Central memory CD8-positive, alpha-beta T cell (primary cell): ENCODE measurements around the gene MUC13.

Experiments used
- ATAC-seq: fragments of 150-1000 bp; cut with Tn5 transposase; replicated peaks from 2 replicates; pipeline ENCODE4 v1.10.0; 2022; ENCODE audit warnings: mild to moderate bottlenecking, moderate FRiP score, moderate number of reproducible peaks; ENCODE audit not compliant: poor library complexity, severe bottlenecking; ENCODE audit errors: extremely low read depth
- DNase-seq, 2 donors: peaks; one replicate each; pipeline ENCODE4 v3.0.0; 2021; ENCODE audit warnings: low spot score in 2 of 2
- H3K27ac Mint-ChIP-seq: one replicate; pipeline ENCODE4 v1.8.0; 2022; ENCODE audit warnings: low read depth, mild to moderate bottlenecking, moderate library complexity, mixed read lengths
- H3K27me3 Mint-ChIP-seq: one replicate; pipeline ENCODE4 v1.8.0; 2022; ENCODE audit warnings: mixed read lengths
- H3K36me3 Mint-ChIP-seq: one replicate; pipeline ENCODE4 v1.8.0; 2022; ENCODE audit warnings: mild to moderate bottlenecking, moderate library complexity, mixed read lengths; ENCODE audit not compliant: insufficient read depth
- H3K4me1 Mint-ChIP-seq: one replicate; pipeline ENCODE4 v1.8.0; 2022; ENCODE audit warnings: mixed read lengths
- H3K4me3 Mint-ChIP-seq: one replicate; pipeline ENCODE4 v1.8.0; 2022; ENCODE audit warnings: mild to moderate bottlenecking, moderate library complexity, mixed read lengths
- H3K9me3 Mint-ChIP-seq: one replicate; pipeline ENCODE4 v1.8.0; 2022; ENCODE audit warnings: mixed read lengths

Gene MUC13

DNA sequence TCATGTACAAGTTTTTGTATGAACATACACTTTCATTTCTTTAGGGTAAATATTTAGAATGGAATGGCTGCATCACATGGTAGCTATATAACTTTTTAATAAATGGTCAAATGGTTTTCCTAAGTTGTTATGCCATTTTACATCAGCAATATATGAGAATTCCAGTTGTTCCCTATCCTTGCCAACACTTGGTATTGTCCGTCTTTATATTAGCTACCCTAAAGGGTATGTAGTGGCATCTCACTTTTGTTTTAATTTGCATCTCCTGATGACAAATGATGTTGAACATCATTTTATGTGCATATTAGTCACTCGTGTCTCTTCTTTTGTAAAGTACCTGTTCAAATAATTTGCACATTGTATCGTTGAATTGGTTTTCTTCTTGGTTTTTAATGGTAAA is 2.5 kb upstream of the MUC13 start:
- ATAC-seq (no peak), DNase-seq (no peak)
- no peaks in the 10 kb centered on the region for H3K36me3 Mint-ChIP-seq
- H3K4me1 Mint-ChIP-seq, result no peaks in the 10 kb centered on the region
- H3K27ac Mint-ChIP-seq, result no peak overlapping the region
- no peaks in the 10 kb centered on the region for H3K9me3 Mint-ChIP-seq
- H3K4me3 Mint-ChIP-seq, result no peak overlapping the region
- H3K27me3 Mint-ChIP-seq, result peaks cover 28% of the 10 kb centered on the region

DNA sequence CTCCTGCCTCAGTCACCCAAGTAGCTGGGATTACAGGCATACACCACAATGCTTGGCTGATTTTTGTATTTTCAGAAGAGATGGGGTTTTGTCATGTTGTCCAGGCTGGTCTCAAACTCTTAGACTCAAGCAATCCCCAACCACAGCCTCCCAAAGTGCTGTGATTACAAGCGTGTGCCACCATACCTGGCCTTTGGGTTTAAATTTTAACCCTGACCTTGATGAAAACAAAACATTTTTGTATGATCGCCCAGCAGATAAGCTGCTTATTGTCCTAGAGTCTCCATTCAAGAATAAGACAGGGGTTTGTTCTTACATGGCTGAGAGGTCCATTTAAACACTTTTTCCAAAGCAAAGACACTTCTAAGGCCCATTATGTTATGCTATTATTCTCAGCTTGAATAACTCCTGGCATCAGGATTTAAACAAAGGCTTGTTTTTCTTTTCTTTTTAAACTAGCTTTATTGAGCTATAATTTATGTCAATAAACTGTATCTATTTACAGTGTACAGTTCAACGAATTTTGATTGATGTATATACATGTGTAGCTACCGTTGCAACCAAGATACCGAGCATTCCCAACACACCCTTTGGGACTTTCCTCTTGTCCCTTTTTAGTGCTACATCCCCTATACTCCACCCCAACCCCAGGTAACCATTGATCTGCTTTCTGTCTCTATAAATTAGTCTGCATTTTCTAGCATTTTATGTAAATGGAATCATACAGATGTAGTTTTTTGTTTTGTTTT is 1.4 kb upstream of the MUC13 start:
- Mint-ChIP-seq H3K4me1 (no peaks in the 10 kb centered on the region), H3K9me3 (no peaks in the 10 kb centered on the region), H3K4me3 (no peak overlapping the region), H3K27me3 (peaks cover 28% of the 10 kb centered on the region), H3K36me3 (no peaks in the 10 kb centered on the region), H3K27ac (no peak overlapping the region)
- DNase-seq, result no peak
- ATAC-seq, result no peak

DNA sequence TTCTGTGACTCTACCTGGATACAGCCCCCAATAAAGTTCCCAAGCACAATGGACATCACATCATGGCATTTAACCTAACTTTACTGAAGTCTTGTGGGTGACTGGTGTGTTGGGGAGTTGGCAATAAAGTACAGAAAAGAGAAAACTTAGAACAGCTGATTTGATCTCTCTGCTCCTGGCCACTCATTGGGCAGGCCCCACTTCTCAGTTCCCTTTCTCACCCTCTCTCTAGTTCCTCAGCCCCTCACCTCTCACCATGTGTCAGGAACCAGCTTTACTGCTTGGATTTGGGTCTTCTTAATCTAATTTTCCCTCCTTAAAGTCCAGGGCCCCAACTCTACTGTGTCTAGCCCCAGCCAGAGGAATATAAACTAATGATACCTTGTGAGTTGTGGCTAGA is 713 bp upstream of the MUC13 start:
- ATAC-seq (no peak), DNase-seq (no peak)
- Mint-ChIP-seq H3K4me1 (no peaks in the 10 kb centered on the region), H3K4me3 (no peak overlapping the region), H3K27me3 (peaks cover 28% of the 10 kb centered on the region), H3K27ac (no peak overlapping the region), H3K36me3 (no peaks in the 10 kb centered on the region), H3K9me3 (no peaks in the 10 kb centered on the region)

DNA sequence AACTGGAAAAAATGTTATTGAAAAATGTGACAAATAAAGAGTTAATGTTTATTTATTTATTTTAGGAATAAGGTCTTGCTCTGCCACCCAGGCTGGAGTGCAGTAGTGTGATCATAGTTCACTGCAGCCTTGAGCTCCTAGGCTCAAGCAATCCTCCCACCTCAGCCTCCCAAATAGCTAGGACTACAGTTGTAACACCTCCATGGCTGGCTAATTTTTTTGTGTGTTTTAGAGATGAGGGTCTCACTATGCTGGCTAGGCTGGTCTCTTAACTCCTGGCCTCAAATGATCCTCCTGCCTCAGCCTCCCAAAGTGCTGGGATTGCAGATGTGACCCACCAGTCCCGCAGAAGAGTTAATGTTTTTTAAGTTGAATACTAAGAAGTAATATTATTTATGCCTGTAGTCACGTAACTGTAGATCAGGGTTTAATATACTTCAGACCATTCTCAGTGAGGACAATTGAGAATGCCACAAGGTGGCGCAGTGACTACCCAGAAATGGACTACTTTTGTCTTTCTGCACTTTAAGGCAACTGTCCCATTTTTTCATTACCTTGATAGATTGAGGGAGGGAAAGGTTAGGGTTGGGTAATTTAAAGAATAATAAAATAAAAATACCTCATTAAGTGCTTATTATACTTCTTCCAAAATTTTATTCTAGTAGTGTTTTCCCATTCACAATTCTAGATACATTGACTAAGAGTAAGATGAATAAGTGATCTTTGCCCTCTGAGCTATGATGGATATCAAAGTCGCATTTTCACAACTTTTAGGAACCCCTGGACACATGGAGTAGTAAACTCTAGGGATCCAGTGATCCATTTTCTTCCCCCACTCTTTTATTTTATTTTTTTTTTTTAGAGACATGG is 6.0 kb downstream of the MUC13 start:
- H3K4me1 Mint-ChIP-seq, result no peaks in the 10 kb centered on the region
- ATAC-seq, result peak; percentile 56
- peak; percentile 20 to 29 for DNase-seq
- H3K4me3 Mint-ChIP-seq, result no peak overlapping the region
- H3K9me3 Mint-ChIP-seq, result no peaks in the 10 kb centered on the region
- peaks cover 12% of the 10 kb centered on the region for H3K27me3 Mint-ChIP-seq
- H3K27ac Mint-ChIP-seq, result no peak overlapping the region
- no peaks in the 10 kb centered on the region for H3K36me3 Mint-ChIP-seq

DNA sequence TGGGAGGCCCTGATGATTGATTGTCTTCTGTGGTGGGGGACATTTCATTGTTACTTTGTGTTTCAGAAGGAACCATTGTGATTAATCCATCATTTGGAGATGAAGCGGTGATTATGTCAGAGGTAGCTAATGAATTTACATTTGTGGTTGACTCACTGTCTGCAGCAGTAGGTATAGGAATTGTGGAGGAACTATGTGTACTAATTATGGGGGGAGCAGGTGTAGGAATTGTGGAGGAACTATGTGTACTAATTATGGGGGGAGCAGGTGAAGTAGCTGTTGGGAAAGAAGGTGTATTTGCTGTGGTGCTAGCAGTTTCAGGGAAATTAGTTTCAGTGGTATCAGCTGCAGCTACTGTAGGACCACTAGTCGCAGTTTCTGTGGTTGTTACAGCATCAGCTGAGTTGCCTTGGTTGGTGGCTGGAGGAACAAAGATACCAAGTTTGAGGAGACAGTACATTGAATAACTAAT is 6.9 kb downstream of the MUC13 start:
- H3K36me3 Mint-ChIP-seq, result no peaks in the 10 kb centered on the region
- no peak overlapping the region for H3K27ac Mint-ChIP-seq
- no peaks in the 10 kb centered on the region for H3K9me3 Mint-ChIP-seq
- ATAC-seq (no peak), DNase-seq (no peak)
- H3K4me1 Mint-ChIP-seq, result no peaks in the 10 kb centered on the region
- peaks cover 16% of the 10 kb centered on the region for H3K27me3 Mint-ChIP-seq
- H3K4me3 Mint-ChIP-seq, result no peak overlapping the region

DNA sequence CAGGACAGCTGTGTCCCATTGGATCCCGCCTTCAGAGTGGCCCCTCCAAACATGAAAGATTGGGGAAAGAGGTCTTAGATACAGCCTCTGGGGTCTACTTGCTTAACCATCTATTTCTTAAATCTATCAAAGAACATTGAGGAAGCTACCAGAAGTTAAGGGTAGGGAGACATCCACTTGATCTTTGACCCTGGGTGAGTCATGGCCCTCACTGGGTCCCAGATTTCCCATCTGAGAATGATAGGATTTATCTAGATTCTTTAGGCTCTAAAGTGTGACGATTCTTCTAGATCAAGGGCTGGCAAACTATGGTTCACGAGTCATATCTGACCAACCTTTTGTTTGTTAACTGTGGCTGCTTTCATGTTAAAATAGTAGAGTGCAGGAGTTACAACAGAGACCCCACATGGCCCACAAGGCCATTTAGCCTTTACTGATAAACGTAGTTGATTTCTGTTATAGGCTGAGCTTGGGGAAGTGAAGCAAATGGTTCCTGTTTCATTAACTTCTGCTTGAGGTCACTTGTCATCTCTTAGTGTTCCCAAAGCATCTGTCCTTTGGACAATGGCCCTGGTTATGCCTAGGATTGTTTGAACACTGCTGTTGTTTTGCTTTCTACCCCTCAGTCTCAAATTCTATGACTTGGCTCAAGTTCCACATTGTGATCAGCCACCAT is 8.0 kb downstream of the MUC13 start:
- H3K36me3 Mint-ChIP-seq, result no peaks in the 10 kb centered on the region
- no peaks in the 10 kb centered on the region for H3K4me1 Mint-ChIP-seq
- no peak overlapping the region for H3K27ac Mint-ChIP-seq
- DNase-seq (no peak), ATAC-seq (no peak)
- H3K9me3 Mint-ChIP-seq, result no peaks in the 10 kb centered on the region
- no peak overlapping the region for H3K4me3 Mint-ChIP-seq
- peaks cover 16% of the 10 kb centered on the region for H3K27me3 Mint-ChIP-seq

DNA sequence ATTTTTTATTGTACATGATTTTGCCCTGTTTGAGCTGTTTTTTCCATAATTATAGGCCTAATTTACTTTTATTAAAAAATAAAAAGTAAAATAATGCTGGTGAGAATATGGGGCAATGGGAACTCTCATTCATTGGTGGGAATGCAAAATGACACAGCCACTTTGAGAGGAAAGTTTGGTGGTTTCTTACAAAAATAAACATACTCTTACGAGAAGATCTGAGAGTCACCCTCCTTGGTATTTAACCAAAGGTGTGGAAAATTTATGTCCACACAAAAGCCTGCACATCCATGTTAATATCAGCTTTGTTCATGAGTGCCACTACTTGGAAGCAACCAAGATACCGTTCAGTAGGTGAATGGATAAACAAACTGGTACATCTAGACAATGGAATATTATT is 9.8 kb downstream of the MUC13 start:
- ATAC-seq (no peak), DNase-seq (no peak)
- no peaks in the 10 kb centered on the region for H3K9me3 Mint-ChIP-seq
- no peak overlapping the region for H3K4me3 Mint-ChIP-seq
- H3K27me3 Mint-ChIP-seq, result peaks cover 16% of the 10 kb centered on the region
- H3K27ac Mint-ChIP-seq, result no peak overlapping the region
- no peaks in the 10 kb centered on the region for H3K4me1 Mint-ChIP-seq
- H3K36me3 Mint-ChIP-seq, result no peaks in the 10 kb centered on the region

DNA sequence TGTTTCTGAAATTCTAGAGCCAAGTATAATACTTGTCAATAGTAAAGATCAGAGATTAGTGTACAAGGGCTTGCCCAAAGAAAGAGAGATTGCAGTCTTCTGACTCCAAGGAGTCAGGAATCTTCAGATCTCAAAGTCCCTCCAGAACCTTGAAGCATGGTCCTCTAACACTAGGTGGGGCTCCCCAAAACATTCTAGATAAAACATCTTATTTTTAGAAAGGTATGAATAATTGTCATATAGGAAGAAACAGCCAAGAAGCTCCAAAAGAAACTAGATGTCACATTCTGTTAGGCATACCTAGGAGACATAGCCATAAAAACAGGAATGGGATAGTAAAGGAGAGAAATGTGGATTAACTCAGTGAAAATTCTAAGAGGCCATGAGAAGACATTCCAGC is 10.7 kb downstream of the MUC13 start:
- no peak overlapping the region for H3K4me3 Mint-ChIP-seq
- H3K27ac Mint-ChIP-seq, result no peak overlapping the region
- H3K36me3 Mint-ChIP-seq, result no peaks in the 10 kb centered on the region
- H3K27me3 Mint-ChIP-seq, result peaks cover 16% of the 10 kb centered on the region
- ATAC-seq (no peak), DNase-seq (no peak)
- H3K4me1 Mint-ChIP-seq, result no peaks in the 10 kb centered on the region
- H3K9me3 Mint-ChIP-seq, result no peaks in the 10 kb centered on the region

DNA sequence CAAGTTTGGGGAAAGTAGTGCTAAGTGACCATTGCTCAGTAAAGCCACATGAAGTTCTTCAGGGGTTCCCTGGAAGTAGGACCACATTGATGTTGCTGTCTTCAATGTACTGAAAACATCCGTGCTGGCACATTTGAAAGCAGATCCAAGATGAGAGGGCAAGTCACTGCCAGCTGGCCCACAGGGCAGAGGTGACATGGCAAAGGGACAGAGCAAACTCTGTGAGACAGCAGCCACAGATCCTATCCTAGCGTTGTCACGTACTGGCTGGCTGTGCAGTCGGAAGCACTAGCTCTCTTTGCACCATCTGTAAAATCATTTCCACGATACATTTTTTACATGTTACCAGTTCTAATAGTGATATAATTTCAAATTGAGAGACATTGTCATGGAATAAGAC is 13.8 kb downstream of the MUC13 start:
- Mint-ChIP-seq H3K9me3 (no peaks in the 10 kb centered on the region), H3K4me1 (no peaks in the 10 kb centered on the region), H3K27me3 (peaks cover 42% of the 10 kb centered on the region), H3K27ac (no peak overlapping the region), H3K4me3 (no peak overlapping the region), H3K36me3 (peaks cover 3% of the 10 kb centered on the region)
- DNase-seq (no peak), ATAC-seq (no peak)

DNA sequence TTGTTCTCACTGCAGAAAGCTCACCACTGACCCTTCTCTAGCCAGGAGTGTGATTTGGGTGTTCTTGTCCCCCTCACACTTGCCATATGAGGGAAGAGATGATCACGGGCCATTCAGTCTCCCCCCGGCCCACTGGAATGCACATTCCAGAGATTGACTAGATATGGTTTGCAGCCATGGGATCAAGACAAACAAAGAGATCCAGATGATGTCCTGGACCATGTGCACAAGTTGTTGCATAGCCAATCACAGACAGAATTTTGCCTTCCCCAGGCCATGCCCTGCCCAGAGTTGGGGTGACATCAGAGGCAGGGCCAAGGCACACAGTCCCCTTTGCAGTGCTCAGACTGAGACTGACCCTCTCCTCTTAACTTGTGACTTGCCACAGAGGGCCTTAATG is 14.8 kb downstream of the MUC13 start:
- DNase-seq (no peak), ATAC-seq (no peak)
- Mint-ChIP-seq H3K36me3 (peaks cover 3% of the 10 kb centered on the region), H3K27me3 (peaks cover 45% of the 10 kb centered on the region), H3K27ac (no peak overlapping the region), H3K4me3 (no peak overlapping the region), H3K4me1 (no peaks in the 10 kb centered on the region), H3K9me3 (no peaks in the 10 kb centered on the region)

DNA sequence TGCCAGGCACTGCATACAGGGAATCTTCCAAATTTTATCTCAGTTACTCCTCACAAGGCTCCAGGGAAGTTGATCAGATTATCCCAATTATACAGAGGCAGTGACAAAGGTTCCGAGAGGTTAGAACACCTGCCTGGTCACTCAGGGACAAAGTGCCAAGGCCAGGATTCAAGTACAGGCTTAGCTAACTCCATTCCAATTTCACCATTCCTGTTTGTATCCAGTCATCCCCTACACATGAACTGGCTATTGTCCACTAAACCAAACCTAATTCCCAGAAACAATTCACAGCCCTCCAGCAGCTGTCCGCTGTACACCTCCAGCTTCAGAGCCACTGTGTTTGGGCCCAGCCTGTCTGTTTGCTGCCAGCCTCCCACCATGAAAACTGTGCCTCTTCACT is 16.0 kb downstream of the MUC13 start:
- no peak for ATAC-seq

DNA sequence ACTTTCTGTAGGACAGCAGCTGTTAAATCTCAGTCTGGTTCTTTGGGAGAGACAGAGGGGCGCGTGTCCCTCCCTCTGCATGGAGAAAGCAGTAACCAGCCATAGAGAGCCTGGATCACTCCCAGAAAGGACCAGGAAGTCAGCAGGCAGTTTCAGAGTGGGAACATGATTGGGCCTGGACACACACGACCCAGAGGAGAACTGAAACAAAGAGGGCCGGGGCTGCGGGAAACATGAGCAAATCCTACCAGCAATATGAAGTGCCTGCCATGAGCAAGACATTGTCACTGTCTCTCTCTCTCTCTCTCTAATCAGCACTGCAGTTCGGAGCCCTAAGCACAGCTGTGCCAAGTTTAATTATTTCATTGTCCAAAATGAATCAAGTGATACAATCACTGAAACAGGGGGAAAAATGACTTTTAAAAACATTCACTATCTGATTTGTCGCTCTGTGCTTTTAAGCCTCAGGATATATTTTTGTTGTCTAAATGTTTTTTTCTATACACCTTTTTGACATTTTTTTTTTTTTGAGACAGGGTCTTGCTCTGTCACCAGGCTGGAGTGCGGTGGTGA is 17.6 kb downstream of the MUC13 start:
- peaks cover 29% of the 10 kb centered on the region for H3K27me3 Mint-ChIP-seq
- ATAC-seq (no peak), DNase-seq (no peak)
- H3K27ac Mint-ChIP-seq, result no peak overlapping the region
- peaks cover 3% of the 10 kb centered on the region for H3K36me3 Mint-ChIP-seq
- H3K9me3 Mint-ChIP-seq, result no peaks in the 10 kb centered on the region
- H3K4me3 Mint-ChIP-seq, result no peak overlapping the region
- H3K4me1 Mint-ChIP-seq, result no peaks in the 10 kb centered on the region

More for the DNA sequence above, 16.0 kb downstream of the MUC13 start:
- no peaks in the 10 kb centered on the region for H3K9me3 Mint-ChIP-seq
- H3K27ac Mint-ChIP-seq, result no peak overlapping the region
- peaks cover 33% of the 10 kb centered on the region for H3K27me3 Mint-ChIP-seq
- H3K36me3 Mint-ChIP-seq, result peaks cover 3% of the 10 kb centered on the region
- H3K4me3 Mint-ChIP-seq, result no peak overlapping the region
- DNase-seq, result no peak
- H3K4me1 Mint-ChIP-seq, result no peaks in the 10 kb centered on the region
